Neural cell (in vitro differentiated cells): ENCODE results near the gene TMEM247.

Experiments used
- CTCF ChIP-seq: fragments of 450-650 bp; IDR thresholded peaks from 2 replicates; pipeline ENCODE4 v1.5.1; 2014; ENCODE audit warnings: antibody characterized with exemption, mild to moderate bottlenecking, moderate library complexity; ENCODE audit not compliant: poor library complexity, severe bottlenecking
- EZH2 ChIP-seq: fragments of 200-600, 300-800 bp; shearing (Covaris generic), sonication (generic); IDR thresholded peaks from 2 replicates; pipeline ENCODE4 v1.6.1; 2014; ENCODE audit warnings: antibody characterized with exemption, low read length, borderline replicate concordance, mild to moderate bottlenecking; ENCODE audit not compliant: insufficient read depth, poor library complexity, severe bottlenecking
- REST ChIP-seq: IDR thresholded peaks from 2 replicates; pipeline ENCODE4 v1.6.1; 2012; ENCODE audit warnings: borderline replicate concordance
- TAF1 ChIP-seq: IDR thresholded peaks from 2 replicates; pipeline ENCODE4 v1.6.1; 2012; ENCODE audit warnings: low read depth

DNA sequence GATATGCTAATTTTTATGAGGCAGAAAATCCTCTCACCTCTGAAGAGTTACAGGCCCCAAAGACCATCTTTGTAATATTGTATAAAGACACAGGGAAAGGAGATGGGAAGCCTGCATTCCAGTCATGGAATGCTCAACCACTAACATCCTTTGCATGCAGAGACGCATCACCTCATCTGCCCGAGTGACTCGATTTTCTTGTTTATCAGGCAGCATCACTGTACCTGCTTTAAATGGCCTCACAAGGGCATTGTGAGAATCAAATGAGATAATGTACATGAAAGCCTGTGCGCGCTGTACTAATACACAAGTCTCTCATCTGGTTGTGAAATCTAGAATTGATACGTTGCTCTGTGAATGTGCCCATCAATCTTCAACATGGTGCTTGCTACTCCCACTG is 10.2 kb upstream of the TMEM247 start:
- TF ChIP-seq CTCF (no peak), TAF1 (no peak), EZH2 (no peak), REST (no peak)
